ENCODE measurements around the gene COL5A2.

- TF ChIP-seq POLR2A (IDR thresholded peaks at IDR 0.05) (no peak), CTCF (IDR thresholded peaks at IDR 0.05) (no peak)
Observed at GRCh38 chr2:189199797-189200196, 20.2 kb upstream of the COL5A2 start.

All from right lobe of liver (tissue), 4 donors.